ENCODE data around the gene SEC14L2.
A peak's percentile ranks its signal among the peaks of the same experiment; 100 is the strongest.

The SEC14L2 gene

GRCh38 chr22:30370641-30371230 is 26.1 kb upstream of the SEC14L2 start:
- no peak overlapping the region for H3K4me3 Mint-ChIP-seq
- H3K4me1 Mint-ChIP-seq (ENCODE audit: low read depth): no peaks in the 10 kb centered on the region
- no peaks in the 10 kb centered on the region for H3K27me3 Mint-ChIP-seq
- H3K9me3 Mint-ChIP-seq (ENCODE audit: low read depth): no peaks in the 10 kb centered on the region
- H3K36me3 Mint-ChIP-seq: peaks cover 4% of the 10 kb centered on the region
- no peak overlapping the region for H3K27ac Mint-ChIP-seq

GRCh38 chr22:30371321-30371720 is 25.5 kb upstream of the SEC14L2 start:
- Mint-ChIP-seq H3K4me1 (ENCODE audit: low read depth) (no peaks in the 10 kb centered on the region), H3K4me3 (no peak overlapping the region), H3K9me3 (ENCODE audit: low read depth) (no peaks in the 10 kb centered on the region), H3K36me3 (peaks cover 3% of the 10 kb centered on the region), H3K27me3 (no peaks in the 10 kb centered on the region), H3K27ac (no peak overlapping the region)

- no peak overlapping the region for H3K27ac Mint-ChIP-seq
- no peaks in the 10 kb centered on the region for H3K9me3 Mint-ChIP-seq (ENCODE audit: low read depth)
- no peaks in the 10 kb centered on the region for H3K4me1 Mint-ChIP-seq (ENCODE audit: low read depth)
- no peaks in the 10 kb centered on the region for H3K27me3 Mint-ChIP-seq
- no peaks in the 10 kb centered on the region for H3K36me3 Mint-ChIP-seq
- no peak overlapping the region for H3K4me3 Mint-ChIP-seq
Observed at GRCh38 chr22:30371981-30372380, 24.8 kb upstream of the SEC14L2 start.

- Mint-ChIP-seq H3K27ac (no peak overlapping the region), H3K36me3 (peaks cover under 1% of the 10 kb centered on the region), H3K4me3 (no peak overlapping the region), H3K27me3 (no peaks in the 10 kb centered on the region), H3K9me3 (ENCODE audit: low read depth) (no peaks in the 10 kb centered on the region), H3K4me1 (ENCODE audit: low read depth) (no peaks in the 10 kb centered on the region)
Observed at GRCh38 chr22:30372915-30373314, 23.9 kb upstream of the SEC14L2 start.

GRCh38 chr22:30373331-30374325 is 23.2 kb upstream of the SEC14L2 start:
- Mint-ChIP-seq H3K27me3 (no peaks in the 10 kb centered on the region), H3K36me3 (peaks cover 3% of the 10 kb centered on the region), H3K4me3 (no peak overlapping the region), H3K4me1 (ENCODE audit: low read depth) (no peaks in the 10 kb centered on the region), H3K9me3 (ENCODE audit: low read depth) (no peaks in the 10 kb centered on the region), H3K27ac (no peak overlapping the region)

- Mint-ChIP-seq H3K27ac (no peak overlapping the region), H3K27me3 (no peaks in the 10 kb centered on the region), H3K9me3 (ENCODE audit: low read depth) (no peaks in the 10 kb centered on the region), H3K4me1 (ENCODE audit: low read depth) (no peaks in the 10 kb centered on the region), H3K36me3 (peaks cover 3% of the 10 kb centered on the region), H3K4me3 (no peak overlapping the region)
Observed at GRCh38 chr22:30375312-30375849, 21.4 kb upstream of the SEC14L2 start.

GRCh38 chr22:30380011-30380410 is 16.8 kb upstream of the SEC14L2 start:
- no peaks in the 10 kb centered on the region for H3K4me1 Mint-ChIP-seq (ENCODE audit: low read depth)
- no peaks in the 10 kb centered on the region for H3K9me3 Mint-ChIP-seq (ENCODE audit: low read depth)
- peaks cover 3% of the 10 kb centered on the region for H3K36me3 Mint-ChIP-seq
- H3K27ac Mint-ChIP-seq: no peak overlapping the region
- H3K27me3 Mint-ChIP-seq: no peaks in the 10 kb centered on the region
- no peak overlapping the region for H3K4me3 Mint-ChIP-seq

GRCh38 chr22:30381264-30381663 is 15.6 kb upstream of the SEC14L2 start:
- Mint-ChIP-seq H3K36me3 (peaks cover 3% of the 10 kb centered on the region), H3K4me1 (ENCODE audit: low read depth) (no peaks in the 10 kb centered on the region), H3K27me3 (no peaks in the 10 kb centered on the region), H3K9me3 (ENCODE audit: low read depth) (no peaks in the 10 kb centered on the region), H3K4me3 (no peak overlapping the region), H3K27ac (no peak overlapping the region)

- no peaks in the 10 kb centered on the region for H3K9me3 Mint-ChIP-seq (ENCODE audit: low read depth)
- H3K27ac Mint-ChIP-seq: no peak overlapping the region
- no peak overlapping the region for H3K4me3 Mint-ChIP-seq
- peaks cover under 1% of the 10 kb centered on the region for H3K4me1 Mint-ChIP-seq (ENCODE audit: low read depth)
- H3K36me3 Mint-ChIP-seq: peaks cover 3% of the 10 kb centered on the region
- H3K27me3 Mint-ChIP-seq: no peaks in the 10 kb centered on the region
Observed at GRCh38 chr22:30382340-30382739, 14.5 kb upstream of the SEC14L2 start.

- Mint-ChIP-seq H3K4me1 (ENCODE audit: low read depth) (peaks cover 2% of the 10 kb centered on the region), H3K36me3 (peaks cover under 1% of the 10 kb centered on the region), H3K27ac (no peak overlapping the region), H3K9me3 (ENCODE audit: low read depth) (no peaks in the 10 kb centered on the region), H3K4me3 (no peak overlapping the region), H3K27me3 (no peaks in the 10 kb centered on the region)
Observed at GRCh38 chr22:30383061-30383460, 13.8 kb upstream of the SEC14L2 start.

GRCh38 chr22:30385942-30386341 is 10.9 kb upstream of the SEC14L2 start:
- Mint-ChIP-seq H3K9me3 (ENCODE audit: low read depth) (no peaks in the 10 kb centered on the region), H3K27me3 (no peaks in the 10 kb centered on the region), H3K36me3 (no peaks in the 10 kb centered on the region), H3K27ac (no peak overlapping the region), H3K4me1 (ENCODE audit: low read depth) (peaks cover 2% of the 10 kb centered on the region), H3K4me3 (peak overlapping the region; percentile 82)

- Mint-ChIP-seq H3K4me3 (peak overlapping the region; percentile 82), H3K9me3 (ENCODE audit: low read depth) (no peaks in the 10 kb centered on the region), H3K36me3 (no peaks in the 10 kb centered on the region), H3K27me3 (no peaks in the 10 kb centered on the region), H3K4me1 (ENCODE audit: low read depth) (peaks cover 8% of the 10 kb centered on the region), H3K27ac (no peak overlapping the region)
Observed at GRCh38 chr22:30386608-30386959, 10.2 kb upstream of the SEC14L2 start.

GRCh38 chr22:30386960-30387827 is 9.6 kb upstream of the SEC14L2 start, which contains the start of gene RNF215:
Gene RNF215, minus strand, starts transcription at chr22:30387411. Its CDS starts 98 bp downstream, at chr22:30387313.
- Mint-ChIP-seq H3K4me3 (peak within 1 kb of the TSS; percentile 82), H3K36me3 (no peaks in the 10 kb centered on the region), H3K27me3 (no peaks in the 10 kb centered on the region), H3K4me1 (ENCODE audit: low read depth) (peaks cover 15% of the 10 kb centered on the region), H3K9me3 (ENCODE audit: low read depth) (no peaks in the 10 kb centered on the region), H3K27ac (peak within 1 kb of the TSS; percentile 28)

- no peaks in the 10 kb centered on the region for H3K36me3 Mint-ChIP-seq
- peak overlapping the region; percentile 30 for H3K4me3 Mint-ChIP-seq
- no peaks in the 10 kb centered on the region for H3K27me3 Mint-ChIP-seq
- no peaks in the 10 kb centered on the region for H3K9me3 Mint-ChIP-seq (ENCODE audit: low read depth)
- H3K27ac Mint-ChIP-seq: peak overlapping the region; percentile 94
- H3K4me1 Mint-ChIP-seq (ENCODE audit: low read depth): peaks cover 35% of the 10 kb centered on the region
Observed at GRCh38 chr22:30390974-30391691, 5.7 kb upstream of the SEC14L2 start.

Data from activated naive CD8-positive, alpha-beta T cell (primary cell).